Dermis blood vessel endothelial cell (primary cell): ENCODE data around the gene CGNL1. TPM values are rescaled to one million over a fixed set of nuclear protein-coding genes. Genes with fewer than 3 reads are reported as not detected.

Experiments
- DNase-seq: peaks from one replicate; pipeline ENCODE4 v3.0.0; 2010
- total RNA-seq: library from RNA; depleted of rRNA; stranded (reverse); fragments of >200 nt; gene quantifications from 2 replicates; pipeline ENCODE4 v1.2.3, GENCODE V29; 2014

The CGNL1 gene
- total RNA-seq, 1 donor from 2014 or later: 16.3 TPM

DNA sequence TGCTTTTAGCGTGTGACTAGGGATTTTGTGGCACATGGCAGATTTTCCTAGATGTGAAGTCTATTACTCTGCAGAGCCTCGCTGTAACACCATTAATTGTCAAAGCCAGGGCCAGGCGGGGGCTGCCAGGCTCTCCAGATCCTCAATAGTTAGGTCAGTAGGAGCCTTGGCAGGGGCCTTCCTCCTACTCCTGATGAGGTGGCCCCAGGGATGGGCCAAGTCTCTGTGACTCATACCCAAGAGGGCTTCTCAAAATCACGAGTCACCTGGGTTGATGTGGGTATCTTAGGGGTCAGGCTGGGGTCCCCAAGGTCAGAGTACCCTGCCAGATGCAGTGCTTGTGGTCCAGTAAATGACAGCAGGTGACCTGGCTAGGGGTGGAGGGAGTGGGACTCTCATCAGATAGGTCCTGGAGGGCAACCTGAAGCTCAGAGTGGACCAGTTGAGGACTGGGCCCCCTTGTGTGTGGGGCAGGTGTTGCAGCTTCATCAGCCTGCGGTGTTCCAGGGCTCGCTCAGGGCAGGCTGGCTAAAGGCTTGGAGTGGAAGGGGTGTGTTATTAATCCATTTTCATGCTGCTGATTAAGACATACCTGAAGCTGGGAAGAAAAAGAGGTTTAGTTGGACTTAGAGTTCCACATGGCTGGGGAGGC is 126.9 kb downstream of the CGNL1 start:
- peak; percentile 23 for DNase-seq

DNA sequence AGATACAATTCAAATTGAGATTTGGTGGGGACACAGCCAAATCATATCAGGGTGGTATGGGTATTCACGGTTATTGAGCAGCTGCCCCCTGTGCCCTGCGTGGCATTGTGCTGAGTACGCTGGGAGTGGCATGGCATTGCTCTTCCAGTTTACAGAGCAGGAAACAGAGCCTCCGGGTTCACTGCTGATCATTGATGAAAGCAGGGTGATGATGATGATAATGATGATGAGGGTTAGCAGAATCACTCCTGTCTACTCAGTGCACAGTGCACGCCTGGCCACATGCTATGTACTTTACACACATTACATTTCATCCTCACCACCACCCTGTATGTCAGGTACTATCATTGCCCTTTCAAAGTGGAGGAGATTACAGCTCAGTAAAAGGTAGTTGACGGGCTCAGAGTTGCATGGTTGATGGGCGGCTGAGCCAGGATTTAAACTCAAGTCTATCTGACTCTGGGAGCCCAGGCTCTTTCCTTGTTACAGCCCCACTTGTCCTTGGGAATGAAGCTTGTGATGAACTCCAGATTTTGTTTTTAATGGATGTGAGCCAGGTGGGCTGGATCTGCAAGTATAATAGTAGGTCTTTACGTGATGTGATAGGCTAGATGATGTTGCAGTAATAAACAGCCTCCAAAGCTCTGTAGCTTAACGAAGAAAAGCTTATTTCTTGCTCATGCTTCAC is 127.8 kb downstream of the CGNL1 start:
- DNase-seq: peak; percentile 48

DNA sequence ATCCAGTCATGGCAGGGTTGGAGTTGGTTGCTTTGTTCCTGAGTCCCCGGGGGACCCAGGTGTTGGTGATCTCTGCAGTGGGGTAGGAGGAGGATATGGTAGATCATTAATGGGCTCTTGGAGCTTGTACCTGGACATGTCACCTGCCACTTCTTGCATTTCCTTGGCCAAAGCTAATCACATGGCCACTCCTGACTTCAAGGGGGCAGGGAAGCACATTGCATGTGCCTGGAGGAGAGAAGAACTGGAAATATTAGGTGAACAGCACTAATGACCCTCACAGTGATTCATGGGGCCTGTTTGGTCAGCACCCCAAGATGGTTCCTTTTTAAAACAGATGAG is 128.3 kb downstream of the CGNL1 start:
- DNase-seq: no peak

DNA sequence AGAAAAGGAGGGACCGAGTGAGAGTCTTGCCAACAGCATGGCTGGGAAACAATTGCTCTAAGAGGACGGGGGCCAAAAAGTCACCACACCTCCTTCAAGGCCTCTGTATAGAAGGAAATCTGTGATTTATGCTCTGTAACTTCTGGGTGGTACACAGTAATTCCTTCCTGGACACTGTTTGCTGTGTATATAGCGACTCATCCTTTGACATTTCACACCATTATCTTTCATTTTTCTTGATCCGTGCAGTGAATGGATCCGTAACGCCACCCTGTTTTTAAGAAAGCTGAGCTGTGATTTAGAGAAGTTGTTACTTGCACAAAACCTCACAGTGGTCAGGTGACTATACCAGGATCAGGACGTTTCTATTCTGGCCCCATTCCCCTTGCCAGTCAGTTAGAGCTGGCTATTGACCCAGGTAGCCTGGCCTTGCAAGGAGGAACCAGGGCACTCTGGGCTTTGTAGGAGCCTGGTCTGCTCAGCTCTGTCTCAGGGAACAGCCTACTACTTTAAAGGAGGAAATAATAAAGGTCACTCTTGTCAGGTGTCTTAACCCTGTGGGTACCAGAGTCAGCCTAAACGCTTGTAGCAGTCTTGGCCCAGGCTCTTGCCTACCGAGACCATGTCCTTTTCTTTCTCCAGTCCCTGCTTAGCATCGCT is 128.9 kb downstream of the CGNL1 start:
- no peak for DNase-seq

DNA sequence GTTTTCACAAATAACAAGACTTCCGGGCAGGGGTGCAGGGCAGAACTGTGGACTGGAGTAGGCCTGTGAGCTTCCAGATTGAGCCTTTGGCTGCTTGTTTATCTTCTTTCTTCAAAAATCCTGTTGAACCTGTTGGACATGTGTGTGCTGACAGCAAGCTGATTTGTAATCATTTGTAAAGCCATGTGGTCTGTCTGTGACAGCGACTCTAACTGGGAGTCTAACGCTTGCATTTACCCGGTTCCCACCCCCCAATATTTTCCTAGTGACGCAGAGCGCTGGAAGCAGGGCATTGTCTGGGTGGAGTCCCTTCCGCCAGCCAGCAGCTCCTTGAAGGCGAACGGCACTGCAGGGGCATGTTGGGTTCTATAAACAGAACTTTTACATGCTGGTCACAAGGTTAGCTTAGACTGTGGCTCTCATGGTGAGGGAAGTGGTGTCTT is 129.7 kb downstream of the CGNL1 start:
- peak; percentile 47 for DNase-seq

DNA sequence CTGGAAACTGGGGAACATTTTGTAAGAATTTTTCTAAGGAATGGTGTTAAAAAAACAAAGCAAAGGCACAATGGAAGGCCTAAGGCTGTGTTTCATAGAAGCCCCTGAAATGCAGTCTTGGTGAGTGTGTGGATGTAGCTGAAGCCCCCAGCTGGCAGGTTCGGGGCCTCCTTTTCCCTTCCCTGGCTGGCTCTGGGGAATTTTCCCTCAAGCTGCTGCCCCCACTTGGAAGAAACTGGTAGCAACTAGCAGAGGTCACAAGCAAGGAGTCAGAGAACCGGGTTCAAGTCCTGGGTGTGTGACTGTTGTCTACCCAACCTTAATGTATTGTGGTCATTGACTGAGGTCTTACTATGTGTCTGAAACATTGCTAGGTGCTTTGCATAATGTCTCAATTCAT is 130.1 kb downstream of the CGNL1 start:
- DNase-seq: peak; percentile 15

DNA sequence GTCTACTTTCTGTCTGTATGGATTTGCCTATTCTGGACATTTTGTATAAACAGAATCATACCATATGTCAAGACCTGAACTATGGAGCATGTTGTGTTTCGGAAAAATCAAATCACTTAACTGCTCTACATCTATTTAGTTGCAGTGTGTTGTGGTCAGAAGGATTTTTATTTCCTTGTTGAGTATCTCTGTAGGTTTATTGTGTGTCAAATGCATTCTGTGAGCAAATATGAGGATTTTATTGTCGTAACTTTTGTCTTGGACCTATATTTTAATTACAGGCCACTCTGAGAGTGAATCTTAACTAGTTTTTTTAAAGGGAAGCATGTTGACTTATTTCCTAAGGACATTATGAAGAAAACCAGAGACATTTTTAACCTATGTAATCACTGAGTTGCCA is 130.8 kb downstream of the CGNL1 start:
- no peak for DNase-seq

DNA sequence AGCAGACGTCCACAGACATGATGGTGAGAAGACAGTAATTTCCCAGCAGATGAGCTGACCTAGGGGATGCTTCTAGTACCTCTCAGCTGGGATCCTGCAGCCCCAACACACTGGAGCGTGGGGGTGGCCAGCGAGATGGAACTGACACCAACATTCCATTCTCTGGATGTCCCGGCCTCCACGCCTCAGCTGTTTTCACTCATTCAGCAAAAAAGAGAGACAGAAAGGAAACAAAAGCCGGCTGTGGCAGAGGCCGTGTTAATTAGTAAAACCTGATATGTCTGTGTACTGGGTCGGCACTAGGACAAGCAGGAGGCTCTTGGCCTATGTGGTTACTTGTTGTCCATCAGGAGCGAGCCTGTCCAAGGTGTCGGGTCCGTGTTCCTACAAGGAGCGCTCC is 132.8 kb downstream of the CGNL1 start:
- DNase-seq: no peak

DNA sequence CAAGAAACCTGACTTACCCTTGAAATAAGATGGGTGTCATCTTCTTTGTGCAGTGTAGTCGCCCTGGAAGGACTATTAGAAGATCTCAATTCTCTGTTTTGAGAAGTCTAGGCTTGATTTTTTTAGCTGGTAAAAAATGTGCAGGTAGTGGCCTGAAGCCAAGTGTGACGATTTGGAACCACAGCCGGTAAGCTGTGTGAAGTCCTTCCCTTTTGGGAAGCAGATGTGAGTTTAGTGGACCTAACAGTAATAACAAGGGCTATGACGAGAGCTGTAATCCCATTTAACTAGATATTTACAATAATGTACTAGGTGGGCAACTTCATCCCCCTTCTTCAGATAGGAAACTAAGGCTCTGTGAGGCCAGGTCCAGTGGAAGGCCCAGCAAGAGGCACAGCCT is 133.7 kb downstream of the CGNL1 start:
- DNase-seq: peak; percentile 23

DNA sequence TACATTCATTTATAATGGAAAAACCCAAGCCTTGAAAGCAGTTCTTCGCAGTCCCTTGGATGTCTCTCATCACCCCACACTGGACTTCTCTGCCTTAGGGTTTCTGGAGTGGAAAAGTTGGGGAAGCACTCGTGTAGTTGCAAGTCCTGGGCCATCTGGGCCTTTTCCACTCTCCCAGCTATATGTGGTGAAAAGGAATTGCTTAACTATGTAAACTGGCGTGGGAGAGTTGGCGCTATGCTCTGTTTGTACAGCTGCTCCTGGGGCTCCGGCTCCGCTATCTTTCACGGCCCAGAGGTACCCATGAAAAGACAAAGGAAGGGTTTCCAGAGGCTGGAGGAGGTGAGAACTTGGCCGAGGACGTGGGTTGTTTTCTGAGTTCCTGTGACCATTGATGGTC is 134.3 kb downstream of the CGNL1 start:
- peak; percentile 81 for DNase-seq

DNA sequence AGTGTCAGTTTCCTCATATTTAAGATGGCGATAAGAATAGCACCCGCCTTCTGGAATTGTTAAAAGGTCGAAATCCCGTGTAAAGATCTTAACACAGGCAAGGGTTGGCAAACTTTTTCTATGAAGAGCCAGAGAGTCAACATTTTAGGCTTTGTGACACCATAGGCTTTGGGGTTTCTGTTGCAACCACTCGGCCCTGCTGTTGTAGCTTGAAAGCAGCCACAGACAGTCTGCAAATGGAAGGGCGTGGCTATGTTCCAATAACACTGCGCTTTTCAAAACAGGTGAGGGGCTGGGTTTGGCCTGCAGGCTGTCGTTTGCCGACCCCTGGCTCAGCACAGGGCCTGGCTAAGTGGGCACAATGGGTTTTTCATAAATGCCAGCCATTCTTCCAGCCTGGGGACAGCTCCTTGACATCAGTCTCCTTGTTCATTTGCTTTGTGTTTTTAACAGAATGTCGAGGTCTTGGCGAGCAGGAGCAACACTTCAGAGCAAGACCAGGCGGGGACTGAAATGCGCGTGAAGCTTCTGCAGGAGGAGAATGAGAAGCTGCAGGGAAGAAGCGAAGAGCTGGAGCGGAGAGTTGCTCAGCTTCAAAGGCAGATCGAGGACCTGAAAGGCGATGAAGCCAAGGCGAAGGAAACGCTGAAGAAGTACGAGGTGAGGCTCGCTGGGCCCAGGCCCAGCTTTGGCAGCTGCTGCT is 140.2 kb downstream of the CGNL1 start:
- no peak for DNase-seq

DNA sequence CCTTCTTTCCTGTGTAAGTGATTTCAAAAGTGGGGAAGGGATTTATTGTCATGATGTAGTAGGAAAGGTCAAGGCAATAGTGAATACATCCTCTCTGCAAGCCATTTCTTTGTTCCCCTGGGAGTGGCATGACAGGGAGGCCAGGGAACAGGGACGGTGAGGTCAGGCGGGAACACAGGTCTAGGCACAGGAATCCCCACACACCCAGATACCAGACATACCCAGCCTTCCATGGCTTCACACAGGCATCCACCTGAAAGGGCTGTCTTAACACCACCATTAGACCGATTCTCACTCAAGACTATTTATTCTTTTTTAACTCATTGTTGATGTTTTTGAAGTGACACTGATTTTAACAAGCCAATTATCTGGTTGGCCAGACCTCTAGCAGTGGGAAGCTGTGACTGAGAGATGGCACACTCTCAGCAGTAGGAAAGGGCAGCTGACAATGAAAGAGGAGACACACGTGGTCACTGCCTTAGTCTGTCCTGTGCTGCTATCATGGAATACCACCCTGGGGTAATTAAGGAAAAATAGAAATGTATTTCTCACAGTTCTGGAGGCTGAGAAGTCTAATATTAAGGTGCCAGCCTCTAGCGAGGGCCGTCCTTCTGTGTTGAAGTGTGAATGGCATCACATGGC is 140.8 kb downstream of the CGNL1 start:
- DNase-seq: no peak

DNA sequence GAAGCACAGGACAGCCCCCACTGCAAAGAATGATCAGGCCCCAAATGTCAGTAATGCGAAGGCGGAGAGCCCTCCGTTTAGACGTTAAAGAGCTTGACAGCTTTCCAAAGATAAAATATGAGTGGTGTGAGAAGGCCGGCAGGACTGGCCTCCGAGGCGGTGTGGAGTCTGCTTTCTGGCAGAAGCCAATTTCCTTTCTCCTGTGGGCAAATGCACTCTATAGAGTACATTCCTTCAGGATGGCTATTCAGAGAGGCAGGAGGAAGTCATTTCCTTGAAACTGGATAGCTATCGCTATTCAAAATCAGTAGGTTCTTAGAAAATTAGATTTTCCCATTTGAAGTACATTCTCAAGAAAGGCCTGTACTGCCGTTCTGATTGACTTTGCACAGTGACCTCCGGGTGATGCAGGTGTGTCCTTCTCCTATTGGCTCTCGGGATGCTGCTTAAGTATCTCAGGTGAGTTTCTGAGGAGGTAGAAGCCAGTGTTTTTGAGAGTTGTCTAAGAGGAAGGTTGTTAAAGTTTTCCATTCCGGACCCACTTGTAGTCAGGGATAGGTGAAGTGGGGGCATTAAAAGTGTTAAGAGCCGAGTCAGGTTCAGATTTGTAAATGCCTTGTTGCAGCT is 142.6 kb downstream of the CGNL1 start:
- peak; percentile 37 for DNase-seq

DNA sequence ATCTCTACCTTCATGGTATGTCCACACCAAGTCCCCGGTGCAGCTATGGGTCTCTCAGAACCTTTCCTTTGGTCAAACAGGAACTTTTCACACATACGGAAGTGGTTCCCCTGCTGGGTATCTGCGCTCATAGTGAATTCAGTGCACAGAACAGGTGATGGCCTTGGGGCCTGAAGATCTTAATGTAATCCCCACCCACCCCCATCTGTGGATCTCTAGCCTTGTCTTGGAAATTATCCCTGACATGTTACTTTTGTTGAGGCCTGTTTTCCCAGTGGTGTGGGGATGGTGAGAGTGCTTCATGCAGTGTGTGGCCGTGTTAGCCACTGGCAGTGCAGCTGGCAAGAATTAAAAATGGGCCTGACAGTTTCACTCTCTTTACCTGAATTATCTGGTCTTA is 143.5 kb downstream of the CGNL1 start:
- no peak for DNase-seq

DNA sequence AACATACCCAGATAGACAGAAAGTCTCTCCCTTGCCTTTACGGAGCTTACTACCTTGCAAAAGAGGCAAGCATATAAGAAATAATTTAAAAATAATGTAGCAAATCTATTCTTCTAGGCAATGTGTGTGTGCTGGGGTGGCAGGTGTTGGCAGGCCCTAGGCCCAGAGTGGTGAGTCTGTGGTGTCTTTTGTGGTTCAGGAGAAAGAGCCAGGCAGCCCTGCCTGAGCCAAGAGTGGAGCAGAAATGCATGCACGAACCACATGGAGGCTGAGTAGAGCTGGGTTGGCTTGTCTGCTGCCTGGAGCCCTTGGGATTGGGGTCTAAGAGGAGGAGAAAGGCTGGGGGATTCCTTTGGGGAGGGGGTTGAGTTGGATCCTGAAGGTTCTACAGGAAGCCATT is 145.2 kb downstream of the CGNL1 start:
- no peak for DNase-seq

DNA sequence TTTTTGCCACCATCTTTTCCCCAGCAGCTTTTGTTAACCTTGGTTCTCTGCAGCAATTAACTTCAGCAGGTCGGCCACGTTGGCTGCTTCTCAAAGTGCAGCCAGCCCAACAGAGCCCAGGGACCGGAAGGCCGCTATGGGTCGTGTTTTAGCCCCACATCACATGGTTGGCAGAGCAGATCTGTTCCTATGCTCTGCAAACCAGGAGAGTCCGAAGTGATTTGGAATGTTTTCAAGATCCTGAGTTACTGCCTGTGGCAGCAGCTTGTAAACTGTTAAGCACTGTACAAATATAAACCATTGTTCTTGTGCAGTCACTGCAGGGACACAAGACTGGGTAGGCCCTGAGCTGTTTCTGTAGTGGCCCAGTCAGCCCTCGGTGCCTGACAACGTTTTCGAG is 145.8 kb downstream of the CGNL1 start:
- DNase-seq: no peak

DNA sequence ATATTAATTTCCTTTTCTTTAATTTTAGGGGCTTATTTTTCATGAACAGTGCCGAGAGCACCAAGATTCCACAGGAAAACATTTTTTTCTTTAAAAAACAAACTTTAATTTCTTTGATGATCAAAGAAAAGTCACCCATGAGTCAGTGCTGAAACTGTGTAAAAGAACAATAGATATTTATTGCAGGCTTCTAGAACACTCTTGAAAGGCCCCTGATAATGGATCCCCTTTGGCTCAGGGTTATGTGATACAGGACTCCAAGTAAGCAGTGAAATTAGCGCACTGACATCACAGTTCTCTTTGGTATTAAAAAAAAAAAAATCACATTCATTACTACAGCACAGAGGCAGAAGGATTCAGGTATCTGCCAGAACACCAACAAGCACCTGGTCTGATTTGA is 149.3 kb downstream of the CGNL1 start:
- DNase-seq: peak; percentile 67

DNA sequence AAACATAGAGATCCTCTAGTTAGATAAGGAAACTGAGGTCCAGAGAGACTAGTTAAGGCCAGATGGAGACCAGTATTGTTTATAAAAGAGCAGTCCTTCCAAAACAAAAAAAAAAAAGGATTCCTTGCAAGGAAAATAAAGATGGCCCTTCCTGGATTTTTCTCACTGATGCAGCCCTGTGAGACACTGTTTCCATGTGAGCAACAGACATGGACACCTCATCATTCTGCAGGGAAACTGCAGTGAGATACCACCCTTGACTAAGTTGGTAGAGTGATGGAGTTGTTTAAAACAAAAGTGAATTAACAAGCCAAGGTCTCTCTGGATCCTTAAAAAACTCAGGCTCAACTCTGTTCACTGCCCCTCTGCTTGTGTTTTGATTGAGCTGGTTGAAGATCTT is 149.8 kb downstream of the CGNL1 start:
- DNase-seq: no peak

DNA sequence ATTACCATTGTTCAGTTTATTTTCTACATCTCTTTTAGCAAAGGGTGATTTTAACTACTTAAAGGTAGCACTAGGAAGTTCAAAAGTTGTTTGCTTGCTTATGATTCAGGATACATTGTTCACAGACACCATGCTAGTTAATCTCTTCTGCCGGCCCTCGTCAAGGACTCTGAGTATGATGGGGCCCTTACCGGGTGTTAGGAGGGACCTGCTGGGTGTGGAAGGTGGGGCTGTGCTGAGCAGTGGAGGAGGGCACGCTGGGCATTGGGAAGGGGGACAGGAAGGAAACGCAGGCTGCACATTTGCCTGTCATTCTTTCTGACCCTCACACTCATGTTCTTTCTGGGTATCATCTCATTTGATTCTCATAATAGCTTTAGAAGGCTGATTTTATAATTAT is 150.3 kb downstream of the CGNL1 start:
- no peak for DNase-seq

DNA sequence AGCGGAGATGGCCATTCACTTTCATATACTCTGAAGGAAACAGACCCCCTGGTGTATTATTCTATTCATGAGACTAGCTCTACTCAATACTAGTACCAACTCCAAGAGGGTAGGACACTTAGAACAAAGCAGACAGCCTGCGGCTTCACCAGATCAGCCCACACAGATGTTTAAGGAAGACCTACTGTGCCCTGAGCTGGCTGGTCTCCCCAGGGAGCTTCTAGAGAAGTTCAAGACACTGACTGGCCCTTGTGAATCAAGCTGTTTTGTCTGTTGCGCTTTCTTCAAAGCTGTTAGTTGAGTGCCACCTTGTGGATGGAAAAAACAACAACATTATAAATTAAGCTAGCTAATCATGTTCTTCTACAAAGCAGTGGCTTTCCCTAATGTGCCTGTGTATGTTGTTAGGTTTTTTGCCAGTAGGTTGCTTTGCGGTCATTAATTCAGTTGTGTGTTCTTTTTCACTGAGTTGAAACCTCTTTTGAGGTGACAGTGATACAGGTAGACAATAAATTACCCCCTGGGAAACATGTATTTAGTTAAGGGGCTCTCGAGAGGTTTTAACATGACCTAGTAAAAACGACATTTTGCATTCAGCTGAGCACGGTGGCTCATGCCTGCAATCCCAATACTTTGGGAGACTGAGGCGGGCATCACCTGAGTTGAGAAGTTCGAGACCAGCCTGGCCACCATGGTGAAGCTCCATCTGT is 151.2 kb downstream of the CGNL1 start:
- DNase-seq: peak; percentile 92

DNA sequence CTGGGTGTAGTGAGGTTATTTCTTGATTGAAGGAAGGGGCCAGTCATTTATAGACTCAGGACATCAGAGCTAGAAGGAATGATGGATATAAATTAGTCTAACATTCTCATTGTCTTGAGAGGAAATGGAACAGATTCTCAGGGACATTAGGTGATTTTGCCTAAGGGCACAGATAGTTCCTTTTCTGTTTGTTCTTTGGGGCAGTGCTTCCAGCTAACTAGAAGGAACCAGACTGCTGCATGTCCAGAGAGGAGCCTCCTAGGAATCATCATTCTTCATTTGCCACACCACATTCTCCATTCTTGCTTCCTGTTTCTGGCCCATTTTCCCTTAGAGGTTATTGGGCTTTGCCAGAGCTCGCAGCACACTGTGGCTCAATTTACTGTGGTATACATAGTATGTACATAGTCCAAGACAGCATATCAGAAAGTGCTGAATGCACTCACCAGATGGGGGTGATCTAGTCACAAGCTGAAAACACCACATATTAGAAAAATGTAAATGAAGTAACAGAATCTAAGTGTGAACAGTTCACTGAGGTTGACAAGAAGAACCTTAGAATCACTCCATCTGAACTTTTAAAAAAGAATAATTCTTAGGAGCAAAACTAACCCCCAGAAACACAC is 152.7 kb downstream of the CGNL1 start:
- no peak for DNase-seq
